ENCODE data around the gene THAP9.
"Not testable (repeated sequence)": the region's sequence is repeated elsewhere in the genome, so short reads cannot be mapped to it uniquely, and the experiment has no call there.

Gene THAP9

GRCh38 chr4:82892467-82892802 lies 8.1 kb upstream of the THAP9 start:
- no peak for DNase-seq (ENCODE audit: low spot score)

GRCh38 chr4:82893942-82894341 lies 6.6 kb upstream of the THAP9 start:
- no peak for DNase-seq (ENCODE audit: low spot score)

GRCh38 chr4:82896755-82897154 lies 3.8 kb upstream of the THAP9 start:
- no peak for DNase-seq (ENCODE audit: low spot score)

- DNase-seq (ENCODE audit: low spot score), result no peak
These were observed 2.0 kb upstream of the THAP9 start for GRCh38 chr4:82898322-82899243.

- no peak for DNase-seq (ENCODE audit: low spot score)
These were observed 1.0 kb upstream of the THAP9 start for GRCh38 chr4:82899374-82900065.

GRCh38 chr4:82900066-82900410 lies 497 bp upstream of the THAP9 start:
- DNase-seq (ENCODE audit: low spot score), result no peak

- DNase-seq (ENCODE audit: low spot score), result no peak
These were observed 716 bp downstream of the THAP9 start for GRCh38 chr4:82901183-82901718.

- DNase-seq (ENCODE audit: low spot score), result no peak
These were observed 3.2 kb downstream of the THAP9 start for GRCh38 chr4:82903737-82904136.

GRCh38 chr4:82905205-82905604 lies 4.7 kb downstream of the THAP9 start:
- DNase-seq (ENCODE audit: low spot score), result no peak

- no peak for DNase-seq (ENCODE audit: low spot score)
These were observed 5.9 kb downstream of the THAP9 start for GRCh38 chr4:82906469-82906868.

- DNase-seq (ENCODE audit: low spot score), result no peak
These were observed 8.8 kb downstream of the THAP9 start for GRCh38 chr4:82909326-82909725.

GRCh38 chr4:82913305-82913704 lies 12.8 kb downstream of the THAP9 start:
- DNase-seq (ENCODE audit: low spot score), result no peak

- DNase-seq (ENCODE audit: low spot score), result not testable (repeated sequence)
These were observed 13.4 kb downstream of the THAP9 start for GRCh38 chr4:82913968-82914367.

GRCh38 chr4:82918091-82918490 lies 17.6 kb downstream of the THAP9 start:
- no peak for DNase-seq (ENCODE audit: low spot score)

GRCh38 chr4:82919386-82919785 lies 18.9 kb downstream of the THAP9 start:
- no peak for DNase-seq (ENCODE audit: low spot score)

- DNase-seq (ENCODE audit: low spot score), result no peak
These were observed 21.3 kb downstream of the THAP9 start for GRCh38 chr4:82921795-82922194.

- no peak for DNase-seq (ENCODE audit: low spot score)
These were observed 30.6 kb downstream of the THAP9 start for GRCh38 chr4:82930848-82931755.

GRCh38 chr4:82934441-82934840 lies 33.9 kb downstream of the THAP9 start:
- DNase-seq (ENCODE audit: low spot score), result no peak

- no peak for DNase-seq (ENCODE audit: low spot score)
These were observed 38.9 kb downstream of the THAP9 start for GRCh38 chr4:82939414-82939813.

GRCh38 chr4:82947498-82947897 lies 47.0 kb downstream of the THAP9 start:
- no peak for DNase-seq (ENCODE audit: low spot score)

GRCh38 chr4:82948647-82949204 lies 48.2 kb downstream of the THAP9 start:
- no peak for DNase-seq (ENCODE audit: low spot score)

GRCh38 chr4:82951196-82951595 lies 50.7 kb downstream of the THAP9 start:
- no peak for DNase-seq (ENCODE audit: low spot score)

Measured in ecto neural progenitor cell (in vitro differentiated cells).